ENCODE data around the gene MRPL39. TPM values are rescaled to one million over a fixed set of nuclear protein-coding genes. Genes with fewer than 3 reads are reported as not detected.

The MRPL39 gene
- polyA plus RNA-seq, 1 of the 3 experiments (the other 2 are of a cell fraction): 26.9 TPM

DNA sequence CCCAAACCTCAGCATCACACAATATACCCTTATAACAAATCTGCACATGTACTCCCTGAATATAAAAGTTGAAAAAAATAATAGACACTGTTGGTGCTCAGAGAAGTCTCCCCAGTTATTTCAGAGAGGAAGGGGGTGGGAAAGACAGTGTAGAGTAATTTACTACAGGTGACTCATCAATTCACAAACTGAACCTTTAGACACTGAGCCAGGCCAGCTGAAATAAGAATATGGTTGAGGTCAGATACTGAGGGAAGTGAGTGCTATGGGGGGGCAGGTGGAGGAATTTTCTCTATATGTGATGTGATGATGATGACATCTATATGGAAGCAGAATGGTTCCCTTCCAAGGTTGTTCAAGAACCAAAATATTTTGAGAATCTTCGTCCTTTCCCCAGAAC lies 50.1 kb downstream of the MRPL39 start (continued):
- TF ChIP-seq JUND (IDR thresholded peaks at IDR 0.05) (0 out of 2 replicates have a peak, but pooled peaks have one; percentile 5), YY1 (IDR thresholded peaks at IDR 0.05; ENCODE audit: low read depth) (no peak), FOXM1 (IDR thresholded peaks at IDR 0.05; ENCODE audit: low read depth) (no peak)
- TF ChIP-seq, protein P1, sequence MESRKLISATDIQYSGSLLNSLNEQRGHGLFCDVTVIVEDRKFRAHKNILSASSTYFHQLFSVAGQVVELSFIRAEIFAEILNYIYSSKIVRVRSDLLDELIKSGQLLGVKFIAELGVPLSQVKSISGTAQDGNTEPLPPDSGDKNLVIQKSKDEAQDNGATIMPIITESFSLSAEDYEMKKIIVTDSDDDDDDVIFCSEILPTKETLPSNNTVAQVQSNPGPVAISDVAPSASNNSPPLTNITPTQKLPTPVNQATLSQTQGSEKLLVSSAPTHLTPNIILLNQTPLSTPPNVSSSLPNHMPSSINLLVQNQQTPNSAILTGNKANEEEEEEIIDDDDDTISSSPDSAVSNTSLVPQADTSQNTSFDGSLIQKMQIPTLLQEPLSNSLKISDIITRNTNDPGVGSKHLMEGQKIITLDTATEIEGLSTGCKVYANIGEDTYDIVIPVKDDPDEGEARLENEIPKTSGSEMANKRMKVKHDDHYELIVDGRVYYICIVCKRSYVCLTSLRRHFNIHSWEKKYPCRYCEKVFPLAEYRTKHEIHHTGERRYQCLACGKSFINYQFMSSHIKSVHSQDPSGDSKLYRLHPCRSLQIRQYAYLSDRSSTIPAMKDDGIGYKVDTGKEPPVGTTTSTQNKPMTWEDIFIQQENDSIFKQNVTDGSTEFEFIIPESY (IDR thresholded peaks at IDR 0.05; ENCODE audit: borderline replicate concordance, low read depth): no peak

DNA sequence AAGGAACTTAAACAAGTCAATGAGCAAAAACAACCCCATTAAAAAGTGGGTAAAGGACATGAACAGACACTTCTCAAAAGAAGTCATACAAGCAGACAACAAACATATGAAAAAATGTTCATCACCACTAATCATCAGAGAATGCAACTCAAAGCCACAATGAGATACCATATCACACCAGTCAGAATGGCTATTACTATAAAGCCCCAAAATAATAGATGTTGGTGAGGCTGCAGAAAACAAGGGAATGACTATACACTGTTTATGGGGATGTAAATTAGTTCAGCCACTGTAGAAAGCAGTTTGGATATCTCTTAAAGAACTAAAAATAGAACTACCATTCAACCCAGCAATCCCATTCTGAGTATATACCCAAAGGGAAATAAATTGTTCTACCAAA lies 51.2 kb downstream of the MRPL39 start:
- TF ChIP-seq, protein P2, sequence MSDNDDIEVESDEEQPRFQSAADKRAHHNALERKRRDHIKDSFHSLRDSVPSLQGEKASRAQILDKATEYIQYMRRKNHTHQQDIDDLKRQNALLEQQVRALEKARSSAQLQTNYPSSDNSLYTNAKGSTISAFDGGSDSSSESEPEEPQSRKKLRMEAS (IDR thresholded peaks at IDR 0.05; ENCODE audit: low read depth): no peak
- TF ChIP-seq, protein P3, sequence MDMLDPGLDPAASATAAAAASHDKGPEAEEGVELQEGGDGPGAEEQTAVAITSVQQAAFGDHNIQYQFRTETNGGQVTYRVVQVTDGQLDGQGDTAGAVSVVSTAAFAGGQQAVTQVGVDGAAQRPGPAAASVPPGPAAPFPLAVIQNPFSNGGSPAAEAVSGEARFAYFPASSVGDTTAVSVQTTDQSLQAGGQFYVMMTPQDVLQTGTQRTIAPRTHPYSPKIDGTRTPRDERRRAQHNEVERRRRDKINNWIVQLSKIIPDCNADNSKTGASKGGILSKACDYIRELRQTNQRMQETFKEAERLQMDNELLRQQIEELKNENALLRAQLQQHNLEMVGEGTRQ (IDR thresholded peaks at IDR 0.05; ENCODE audit: borderline replicate concordance, low read depth, low read length): no peak
- TF ChIP-seq NRF1 (IDR thresholded peaks at IDR 0.05; ENCODE audit: low read depth, low read length) (no peak), RXRA (IDR thresholded peaks at IDR 0.05; ENCODE audit: borderline replicate concordance, low read depth) (no peak), FOXJ3 (CRISPR knock-in tag; IDR thresholded peaks at IDR 0.05) (no peak), EZH2phosphoT487 (IDR thresholded peaks at IDR 0.05; ENCODE audit: borderline replicate concordance, low read depth) (no peak), MEF2A (IDR thresholded peaks at IDR 0.05; ENCODE audit: borderline replicate concordance, low read depth) (no peak)
- TF ChIP-seq, protein P4, sequence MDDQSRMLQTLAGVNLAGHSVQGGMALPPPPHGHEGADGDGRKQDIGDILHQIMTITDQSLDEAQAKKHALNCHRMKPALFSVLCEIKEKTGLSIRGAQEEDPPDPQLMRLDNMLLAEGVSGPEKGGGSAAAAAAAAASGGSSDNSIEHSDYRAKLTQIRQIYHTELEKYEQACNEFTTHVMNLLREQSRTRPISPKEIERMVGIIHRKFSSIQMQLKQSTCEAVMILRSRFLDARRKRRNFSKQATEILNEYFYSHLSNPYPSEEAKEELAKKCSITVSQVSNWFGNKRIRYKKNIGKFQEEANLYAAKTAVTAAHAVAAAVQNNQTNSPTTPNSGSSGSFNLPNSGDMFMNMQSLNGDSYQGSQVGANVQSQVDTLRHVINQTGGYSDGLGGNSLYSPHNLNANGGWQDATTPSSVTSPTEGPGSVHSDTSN (IDR thresholded peaks at IDR 0.05): no peak
- TF ChIP-seq, protein P5, sequence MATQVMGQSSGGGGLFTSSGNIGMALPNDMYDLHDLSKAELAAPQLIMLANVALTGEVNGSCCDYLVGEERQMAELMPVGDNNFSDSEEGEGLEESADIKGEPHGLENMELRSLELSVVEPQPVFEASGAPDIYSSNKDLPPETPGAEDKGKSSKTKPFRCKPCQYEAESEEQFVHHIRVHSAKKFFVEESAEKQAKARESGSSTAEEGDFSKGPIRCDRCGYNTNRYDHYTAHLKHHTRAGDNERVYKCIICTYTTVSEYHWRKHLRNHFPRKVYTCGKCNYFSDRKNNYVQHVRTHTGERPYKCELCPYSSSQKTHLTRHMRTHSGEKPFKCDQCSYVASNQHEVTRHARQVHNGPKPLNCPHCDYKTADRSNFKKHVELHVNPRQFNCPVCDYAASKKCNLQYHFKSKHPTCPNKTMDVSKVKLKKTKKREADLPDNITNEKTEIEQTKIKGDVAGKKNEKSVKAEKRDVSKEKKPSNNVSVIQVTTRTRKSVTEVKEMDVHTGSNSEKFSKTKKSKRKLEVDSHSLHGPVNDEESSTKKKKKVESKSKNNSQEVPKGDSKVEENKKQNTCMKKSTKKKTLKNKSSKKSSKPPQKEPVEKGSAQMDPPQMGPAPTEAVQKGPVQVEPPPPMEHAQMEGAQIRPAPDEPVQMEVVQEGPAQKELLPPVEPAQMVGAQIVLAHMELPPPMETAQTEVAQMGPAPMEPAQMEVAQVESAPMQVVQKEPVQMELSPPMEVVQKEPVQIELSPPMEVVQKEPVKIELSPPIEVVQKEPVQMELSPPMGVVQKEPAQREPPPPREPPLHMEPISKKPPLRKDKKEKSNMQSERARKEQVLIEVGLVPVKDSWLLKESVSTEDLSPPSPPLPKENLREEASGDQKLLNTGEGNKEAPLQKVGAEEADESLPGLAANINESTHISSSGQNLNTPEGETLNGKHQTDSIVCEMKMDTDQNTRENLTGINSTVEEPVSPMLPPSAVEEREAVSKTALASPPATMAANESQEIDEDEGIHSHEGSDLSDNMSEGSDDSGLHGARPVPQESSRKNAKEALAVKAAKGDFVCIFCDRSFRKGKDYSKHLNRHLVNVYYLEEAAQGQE (IDR thresholded peaks at IDR 0.05; ENCODE audit: low read depth, low read length): no peak
- TF ChIP-seq, protein P6, sequence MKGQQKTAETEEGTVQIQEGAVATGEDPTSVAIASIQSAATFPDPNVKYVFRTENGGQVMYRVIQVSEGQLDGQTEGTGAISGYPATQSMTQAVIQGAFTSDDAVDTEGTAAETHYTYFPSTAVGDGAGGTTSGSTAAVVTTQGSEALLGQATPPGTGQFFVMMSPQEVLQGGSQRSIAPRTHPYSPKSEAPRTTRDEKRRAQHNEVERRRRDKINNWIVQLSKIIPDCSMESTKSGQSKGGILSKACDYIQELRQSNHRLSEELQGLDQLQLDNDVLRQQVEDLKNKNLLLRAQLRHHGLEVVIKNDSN (IDR thresholded peaks at IDR 0.05; ENCODE audit: borderline replicate concordance, low read depth): no peak
- TF ChIP-seq, protein P1 (IDR thresholded peaks at IDR 0.05; ENCODE audit: borderline replicate concordance, low read depth): no peak
- Histone ChIP-seq H3K27ac (ENCODE audit: low read depth in 2 of 2, low read length in 1 of 2) (no peak overlapping the region), H3K36me3 (replicated peaks in 1 of 2; ENCODE audit: control insufficient read depth in 1 of 2, insufficient read depth in 2 of 2, low read length in 1 of 2) (peaks cover 0 to 4% of the 10 kb centered on the region in 2 experiments), H3K4me2 (no peak overlapping the region), H3K4me1 (ENCODE audit: control insufficient read depth in 1 of 2, insufficient read depth in 2 of 2, low read depth in 1 of 2, low read length in 1 of 2) (no peaks in the 10 kb centered on the region), H3K9me2 (no peaks in the 10 kb centered on the region), H3K9me3 (no peaks in the 10 kb centered on the region), H3K9ac (no peak overlapping the region), H3K4me3 (ENCODE audit: low read depth in 2 of 2, low read length in 1 of 2) (no peak overlapping the region), H3K79me2 (ENCODE audit: insufficient read depth) (no peaks in the 10 kb centered on the region), H3F3A (replicated peaks; ENCODE audit: insufficient read depth) (no peaks in the 10 kb centered on the region), H3K27me3 (ENCODE audit: insufficient read depth) (no peaks in the 10 kb centered on the region), H2AFZ (ENCODE audit: low read depth) (no peak overlapping the region), H4K20me1 (ENCODE audit: insufficient read depth) (no peaks in the 10 kb centered on the region)
- CTCF ChIA-PET: no interaction called here
- POLR2A ChIA-PET: no interaction called here
- no peak for DNase-seq
